Activated CD8-positive, alpha-beta memory T cell treated with anti-CD3 and anti-CD28 coated beads, Interleukin-2, amount 50 U/mL, for 24 hours (primary cell): ENCODE results near the gene DIP2B.
"Not testable (repeated sequence)": the region's sequence is repeated elsewhere in the genome, so short reads cannot be mapped to it uniquely, and the experiment has no call there.

Experiments used
- DNase-seq: peaks from one replicate; pipeline ENCODE4 v3.0.0-alpha.2; 2020; ENCODE audit errors: extremely low read depth

Gene DIP2B, protein sequence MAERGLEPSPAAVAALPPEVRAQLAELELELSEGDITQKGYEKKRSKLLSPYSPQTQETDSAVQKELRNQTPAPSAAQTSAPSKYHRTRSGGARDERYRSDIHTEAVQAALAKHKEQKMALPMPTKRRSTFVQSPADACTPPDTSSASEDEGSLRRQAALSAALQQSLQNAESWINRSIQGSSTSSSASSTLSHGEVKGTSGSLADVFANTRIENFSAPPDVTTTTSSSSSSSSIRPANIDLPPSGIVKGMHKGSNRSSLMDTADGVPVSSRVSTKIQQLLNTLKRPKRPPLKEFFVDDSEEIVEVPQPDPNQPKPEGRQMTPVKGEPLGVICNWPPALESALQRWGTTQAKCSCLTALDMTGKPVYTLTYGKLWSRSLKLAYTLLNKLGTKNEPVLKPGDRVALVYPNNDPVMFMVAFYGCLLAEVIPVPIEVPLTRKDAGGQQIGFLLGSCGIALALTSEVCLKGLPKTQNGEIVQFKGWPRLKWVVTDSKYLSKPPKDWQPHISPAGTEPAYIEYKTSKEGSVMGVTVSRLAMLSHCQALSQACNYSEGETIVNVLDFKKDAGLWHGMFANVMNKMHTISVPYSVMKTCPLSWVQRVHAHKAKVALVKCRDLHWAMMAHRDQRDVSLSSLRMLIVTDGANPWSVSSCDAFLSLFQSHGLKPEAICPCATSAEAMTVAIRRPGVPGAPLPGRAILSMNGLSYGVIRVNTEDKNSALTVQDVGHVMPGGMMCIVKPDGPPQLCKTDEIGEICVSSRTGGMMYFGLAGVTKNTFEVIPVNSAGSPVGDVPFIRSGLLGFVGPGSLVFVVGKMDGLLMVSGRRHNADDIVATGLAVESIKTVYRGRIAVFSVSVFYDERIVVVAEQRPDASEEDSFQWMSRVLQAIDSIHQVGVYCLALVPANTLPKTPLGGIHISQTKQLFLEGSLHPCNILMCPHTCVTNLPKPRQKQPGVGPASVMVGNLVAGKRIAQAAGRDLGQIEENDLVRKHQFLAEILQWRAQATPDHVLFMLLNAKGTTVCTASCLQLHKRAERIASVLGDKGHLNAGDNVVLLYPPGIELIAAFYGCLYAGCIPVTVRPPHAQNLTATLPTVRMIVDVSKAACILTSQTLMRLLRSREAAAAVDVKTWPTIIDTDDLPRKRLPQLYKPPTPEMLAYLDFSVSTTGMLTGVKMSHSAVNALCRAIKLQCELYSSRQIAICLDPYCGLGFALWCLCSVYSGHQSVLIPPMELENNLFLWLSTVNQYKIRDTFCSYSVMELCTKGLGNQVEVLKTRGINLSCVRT (N-terminal part only)

DNA sequence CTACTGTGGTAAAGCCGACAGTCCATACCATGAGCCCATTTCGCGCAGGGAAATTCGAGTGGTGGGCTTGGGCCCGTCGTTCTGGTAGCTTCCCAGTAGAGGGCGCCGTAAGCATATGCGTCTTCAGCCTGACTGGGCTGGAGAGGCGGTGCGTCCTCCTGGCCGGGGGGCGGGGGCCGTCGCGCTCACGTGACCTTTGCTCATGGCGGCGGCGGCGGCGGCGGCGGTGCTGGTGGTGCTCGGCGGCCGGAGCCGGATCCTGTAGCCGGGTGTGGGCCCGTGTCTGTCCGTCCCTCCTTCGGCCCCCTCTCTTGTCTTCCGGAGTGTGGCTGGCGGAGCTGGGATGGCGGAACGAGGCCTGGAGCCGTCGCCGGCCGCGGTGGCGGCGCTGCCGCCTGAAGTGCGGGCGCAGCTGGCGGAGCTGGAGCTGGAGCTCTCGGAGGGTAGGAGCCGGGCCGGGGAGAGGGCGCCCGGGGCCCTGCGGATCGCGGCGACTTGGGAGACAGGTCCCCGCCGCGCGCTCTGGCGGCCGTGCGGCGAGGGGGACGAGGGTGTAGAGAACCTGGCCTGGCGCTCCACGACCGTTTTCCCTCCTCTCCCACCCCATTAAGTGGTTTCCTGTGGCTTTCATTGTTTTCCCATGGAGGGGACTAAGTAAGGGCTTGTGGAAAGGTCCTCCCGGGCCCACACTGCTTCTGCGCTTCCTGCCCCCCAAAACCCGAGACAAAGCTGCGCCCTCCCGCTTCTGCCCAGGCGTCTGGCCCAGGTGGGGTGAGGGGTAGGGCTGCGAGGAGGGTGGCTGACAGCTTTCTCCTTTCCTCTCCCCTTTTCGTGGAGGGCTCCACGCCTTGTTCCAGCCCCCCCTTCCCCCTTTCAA is at the start of gene DIP2B:
DIP2B (plus strand) TSS at position 188 of the 877 bp plus-strand sequence; CDS start at position 344, 156 bp downstream.
- peak; percentile 94 for DNase-seq

DNA sequence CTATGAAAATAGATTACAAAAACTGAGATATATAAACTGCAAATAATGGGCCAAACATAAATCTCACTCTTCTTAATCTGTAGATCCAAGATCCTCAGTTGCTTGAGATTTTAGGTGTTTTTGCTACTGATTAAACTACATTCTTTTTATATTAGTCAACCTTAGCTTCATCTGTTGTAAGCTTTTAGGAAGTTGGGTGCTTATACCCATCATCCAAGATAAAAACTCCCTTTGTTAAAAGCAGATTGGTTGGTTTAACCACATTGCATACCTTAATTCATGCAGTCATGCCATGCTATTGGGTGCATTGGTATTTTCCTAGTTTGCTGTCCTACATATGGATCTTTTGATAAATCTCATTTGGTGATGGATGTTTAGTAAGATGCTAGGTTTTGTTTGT is 46.2 kb upstream of the DIP2B start:
- DNase-seq: no peak

DNA sequence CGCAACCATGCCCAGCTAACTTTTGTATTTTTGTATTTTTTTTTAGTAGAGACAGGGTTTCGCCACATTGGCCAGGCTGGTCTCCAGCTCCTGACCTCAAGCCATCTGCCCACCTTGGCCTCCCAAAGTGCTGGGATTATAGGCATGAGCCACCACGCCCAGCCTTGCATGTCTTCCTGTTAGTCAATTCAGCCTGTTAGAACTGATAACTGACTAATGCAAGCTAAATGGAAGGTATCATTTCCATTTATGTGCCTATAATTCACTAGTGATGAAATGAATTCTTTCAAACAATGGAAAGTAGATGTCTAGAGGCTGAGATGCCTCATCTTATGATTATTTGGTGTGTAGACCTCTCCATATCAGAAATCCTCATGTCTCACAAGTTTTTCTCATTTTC is 37.3 kb upstream of the DIP2B start:
- DNase-seq: no peak

DNA sequence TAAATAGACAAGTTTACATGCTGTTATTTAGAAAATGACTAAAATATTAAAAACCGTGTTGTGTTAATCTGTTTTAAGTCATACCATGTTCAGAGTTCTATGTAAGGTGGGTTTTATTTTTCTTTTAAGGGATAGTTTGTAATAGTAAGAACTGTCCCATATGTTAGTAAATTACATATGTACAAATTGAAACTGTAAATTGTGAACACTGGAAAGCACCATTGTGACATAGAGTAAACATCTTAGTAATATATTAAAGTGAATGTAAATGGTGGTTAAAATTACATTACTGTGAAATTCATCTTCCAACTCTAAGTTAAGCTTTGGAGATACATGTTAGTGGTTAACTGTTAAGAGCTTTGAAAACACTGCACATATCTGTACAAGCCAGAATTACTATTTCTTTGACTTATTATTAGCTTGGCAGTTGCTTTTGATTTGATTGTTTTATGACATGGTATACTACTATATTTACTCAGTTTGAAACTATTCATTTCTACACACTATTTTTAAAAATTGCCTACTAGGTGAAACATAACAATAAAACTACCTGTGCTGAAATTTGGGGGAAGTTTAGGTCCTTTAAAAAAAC is 27.4 kb upstream of the DIP2B start:
- DNase-seq: no peak

DNA sequence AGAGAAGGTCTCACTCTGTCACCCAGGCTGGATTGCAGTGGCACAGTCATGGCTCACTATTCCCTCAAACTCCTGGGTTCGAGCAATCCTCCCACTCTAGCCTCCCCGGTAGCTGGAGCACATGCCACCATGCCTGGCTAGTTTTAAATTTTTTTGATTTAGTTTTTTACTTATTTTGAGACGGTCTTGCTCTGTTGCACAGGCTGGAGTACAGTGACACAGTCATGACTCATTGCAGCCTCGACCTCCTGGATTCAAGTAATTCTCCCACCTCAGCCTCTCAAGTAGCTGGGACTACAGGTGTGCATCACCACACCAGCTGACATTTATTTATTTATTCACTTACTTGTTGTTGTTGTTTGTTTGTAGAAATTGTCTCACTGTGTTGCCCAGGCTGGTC is 22.2 kb upstream of the DIP2B start:
- DNase-seq: no peak

DNA sequence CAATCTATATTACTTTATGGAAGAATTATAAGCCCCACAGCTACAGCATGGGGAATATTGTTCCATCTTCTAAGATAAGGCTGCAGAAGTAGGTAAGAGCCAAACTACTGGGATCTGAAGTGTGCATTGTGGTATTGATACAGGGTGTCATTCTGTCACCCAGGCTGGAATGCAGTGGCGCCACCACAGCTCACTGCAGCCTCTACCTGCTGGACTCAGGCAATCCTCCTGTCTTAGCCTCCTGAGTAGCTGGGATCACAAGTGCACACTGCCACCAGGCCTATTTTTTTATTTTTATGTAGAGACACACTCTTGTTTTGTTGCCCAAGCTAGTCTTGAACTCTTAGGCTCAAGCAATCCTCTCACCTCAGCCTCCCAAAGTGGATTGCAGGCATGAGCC is 21.3 kb upstream of the DIP2B start:
- DNase-seq: no peak

DNA sequence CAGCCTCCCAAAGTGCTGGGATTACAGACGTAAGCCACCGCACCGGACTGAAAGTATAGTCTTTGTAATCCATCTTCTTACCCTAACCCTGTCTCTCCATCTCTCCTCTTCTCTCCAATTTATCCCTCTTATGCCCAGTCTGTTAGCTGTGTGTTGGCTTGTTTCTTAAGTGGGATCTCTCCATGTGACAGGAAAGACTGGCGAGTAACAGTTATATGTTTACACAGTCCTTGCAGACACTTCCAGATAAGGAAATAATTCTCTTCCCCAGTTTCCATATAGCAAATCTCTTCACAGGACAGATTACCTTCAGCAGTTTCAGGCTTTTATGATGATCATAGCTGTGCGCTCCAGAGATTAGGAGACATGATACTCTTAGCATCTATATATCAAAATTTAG is 16.0 kb upstream of the DIP2B start:
- DNase-seq: no peak

DNA sequence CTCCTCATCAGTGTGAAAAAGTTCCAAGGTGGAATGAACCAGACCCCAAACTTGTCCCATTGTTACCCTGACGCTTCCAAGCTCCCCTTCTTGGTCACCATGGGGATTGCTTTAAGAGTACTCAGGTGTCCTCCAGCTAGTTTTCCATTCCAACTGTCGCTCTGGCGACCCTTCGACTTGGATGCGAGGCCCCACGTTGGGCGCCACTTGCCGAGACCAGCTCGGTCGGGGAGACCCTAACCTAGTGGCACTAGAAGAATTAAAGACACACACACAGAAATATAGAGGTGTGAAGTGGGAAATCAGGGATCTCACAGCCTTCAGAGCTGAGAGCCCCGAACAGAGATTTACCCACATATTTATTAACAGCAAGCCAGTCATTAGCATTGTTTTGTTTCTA is 6.7 kb upstream of the DIP2B start:
- not testable (repeated sequence) for DNase-seq

DNA sequence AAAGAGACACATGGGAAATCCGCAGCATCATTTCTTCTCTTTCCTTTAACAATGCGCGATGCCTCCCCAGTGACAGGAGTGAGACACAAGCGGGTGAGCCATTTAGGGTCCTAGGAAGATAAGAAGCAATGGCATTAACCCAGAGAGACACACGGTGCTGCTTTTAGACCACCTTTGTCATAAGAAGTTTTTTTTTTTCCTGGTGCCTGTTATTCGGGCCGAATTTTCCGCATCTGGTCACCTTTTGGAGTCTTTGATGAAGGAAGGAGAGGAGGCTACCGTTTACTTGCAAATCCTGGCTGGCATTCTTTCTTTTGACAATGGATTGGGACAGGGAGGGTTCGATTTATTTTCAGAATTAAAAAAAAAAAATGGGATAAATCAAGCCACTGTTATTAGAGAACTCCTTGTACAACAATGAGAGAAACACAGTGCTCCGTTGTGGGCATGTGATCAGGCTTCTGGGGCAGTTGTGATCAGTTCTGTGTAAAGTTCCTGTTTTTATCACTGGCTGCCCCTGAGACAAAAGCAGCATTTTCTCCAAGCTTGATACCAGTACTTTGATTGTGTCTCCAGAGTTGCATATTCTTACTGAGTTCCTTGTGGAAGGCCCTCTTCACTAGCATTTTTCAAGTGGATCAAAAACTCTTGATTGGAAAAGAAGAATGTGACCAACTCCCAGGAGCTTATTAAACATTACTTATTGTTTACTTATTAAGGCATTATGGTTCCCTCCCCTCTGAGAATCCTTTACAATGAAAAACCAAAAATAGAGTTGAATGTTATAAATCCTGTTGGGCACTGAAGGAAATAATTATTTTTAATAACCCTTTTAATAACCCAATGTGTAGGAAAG is 1.1 kb downstream of the DIP2B start:
- DNase-seq: no peak

DNA sequence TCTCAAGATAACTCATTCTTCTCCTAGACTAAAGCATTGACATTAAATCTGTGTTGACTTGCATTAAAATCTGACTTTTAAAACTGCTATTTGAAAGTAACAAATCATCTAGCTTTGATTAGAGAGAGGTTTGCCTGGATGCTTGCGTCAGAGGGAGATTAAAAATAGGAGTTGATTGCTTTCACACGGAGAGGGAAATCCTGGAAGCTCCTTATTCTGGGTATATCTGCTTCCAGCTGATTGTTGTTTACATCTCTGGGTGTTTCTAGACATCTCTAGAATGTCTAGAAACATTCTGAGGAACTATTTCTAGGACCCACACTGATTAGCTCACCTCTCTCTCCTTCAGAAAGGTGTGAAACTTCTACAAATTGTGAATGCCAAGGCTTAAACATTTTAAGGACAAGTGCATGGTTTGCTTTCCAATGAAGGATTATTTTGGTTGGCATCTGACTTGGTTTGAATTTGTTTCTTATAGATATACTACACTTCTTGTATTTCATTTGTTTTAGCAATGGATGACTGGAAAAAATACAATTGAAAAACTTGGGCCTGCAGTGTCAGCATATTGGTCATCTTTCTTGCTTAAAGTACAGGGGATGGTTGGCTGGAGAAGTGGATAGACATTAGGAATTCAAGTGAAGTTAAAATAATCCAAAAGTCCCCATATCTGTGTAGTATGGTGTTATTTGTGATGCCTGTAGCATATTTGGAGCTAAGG is 2.1 kb downstream of the DIP2B start:
- no peak for DNase-seq

DNA sequence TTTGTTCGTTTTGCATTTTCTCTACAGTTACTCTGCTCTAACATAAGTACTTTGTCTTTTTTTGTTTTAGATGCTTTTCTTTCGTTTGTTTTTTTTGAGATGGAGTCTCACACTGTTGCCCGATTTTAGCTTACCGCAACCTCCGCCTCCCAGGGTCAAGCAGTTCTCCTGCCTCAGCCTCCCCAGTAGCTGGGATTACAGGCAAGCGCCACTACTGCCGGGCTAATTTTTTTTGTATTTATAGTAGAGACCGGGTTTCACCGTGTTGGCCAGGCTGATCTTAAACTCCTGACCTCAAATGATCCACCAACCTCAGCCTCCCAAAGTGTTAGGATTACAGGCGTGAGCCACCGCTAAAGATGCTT is 2.7 kb downstream of the DIP2B start:
- DNase-seq: no peak

DNA sequence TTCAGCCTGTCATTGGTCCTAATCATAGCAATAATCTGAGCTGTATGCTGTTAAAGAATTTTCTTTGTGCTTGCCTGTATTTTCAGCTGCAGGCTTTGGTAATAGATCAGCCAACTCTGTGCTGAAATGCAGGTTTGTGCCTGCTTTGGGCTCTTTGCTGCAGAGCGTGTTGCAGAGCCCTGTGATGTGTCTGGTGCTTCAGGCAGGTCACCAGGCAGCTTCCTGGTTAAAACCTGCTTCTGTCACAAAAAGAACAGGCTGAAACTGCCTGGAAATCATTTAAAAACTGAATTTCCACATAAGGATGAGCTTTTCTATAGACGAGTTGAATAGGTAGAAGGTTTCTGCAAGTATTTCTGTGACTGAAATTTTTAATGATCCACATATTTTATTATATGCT is 3.1 kb downstream of the DIP2B start:
- DNase-seq: no peak

DNA sequence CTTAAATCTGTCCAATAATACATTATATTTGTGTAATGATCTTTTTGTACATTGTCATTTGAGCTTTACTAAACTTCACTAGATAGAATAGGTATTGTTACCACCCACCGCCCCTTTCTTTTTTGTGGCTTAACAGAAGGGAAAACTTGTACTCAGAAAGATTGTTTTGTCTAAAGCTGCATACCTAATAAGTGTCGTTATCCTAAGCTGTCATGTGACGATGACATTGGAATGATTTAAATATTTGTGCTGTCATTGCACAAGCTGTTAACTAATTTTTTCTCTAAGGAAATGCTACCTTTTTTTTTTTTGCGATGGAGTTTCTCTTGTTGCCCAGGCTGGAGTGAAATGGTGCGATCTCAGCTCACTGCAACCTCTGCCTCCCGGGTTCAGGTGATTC is 3.6 kb downstream of the DIP2B start:
- DNase-seq: no peak

DNA sequence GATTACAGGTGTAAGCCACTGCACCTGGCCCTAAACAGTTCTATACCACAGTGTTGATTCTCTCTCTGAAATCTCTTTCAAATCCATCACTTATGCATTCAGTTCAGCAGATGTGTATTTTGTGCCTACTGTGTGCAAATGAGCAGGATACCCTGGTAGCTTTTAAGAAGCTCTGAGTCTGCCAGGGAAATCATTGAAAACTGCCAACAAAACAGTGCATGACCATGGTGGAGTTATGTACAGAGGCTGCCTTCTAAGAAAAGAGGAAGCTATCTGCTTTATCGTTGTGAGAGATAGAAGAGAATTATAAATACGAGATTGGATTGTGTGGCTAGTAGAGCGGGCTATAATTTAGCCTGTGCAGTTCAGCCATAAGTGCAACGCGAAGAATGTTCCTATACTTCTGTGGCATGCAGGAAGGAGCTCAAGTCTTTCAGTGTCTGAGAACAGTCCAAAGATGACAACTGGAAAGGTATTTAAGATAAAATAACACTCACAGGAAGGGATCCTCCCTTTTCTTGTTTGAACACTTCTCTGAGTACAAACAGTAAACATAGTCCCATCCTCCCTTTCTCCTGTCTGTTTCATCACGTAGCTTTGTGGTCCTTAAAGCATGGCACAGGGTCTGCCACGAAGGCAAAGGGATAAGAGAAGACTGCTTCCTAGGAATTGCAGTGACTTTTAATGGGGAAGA is 4.3 kb downstream of the DIP2B start:
- DNase-seq: no peak

DNA sequence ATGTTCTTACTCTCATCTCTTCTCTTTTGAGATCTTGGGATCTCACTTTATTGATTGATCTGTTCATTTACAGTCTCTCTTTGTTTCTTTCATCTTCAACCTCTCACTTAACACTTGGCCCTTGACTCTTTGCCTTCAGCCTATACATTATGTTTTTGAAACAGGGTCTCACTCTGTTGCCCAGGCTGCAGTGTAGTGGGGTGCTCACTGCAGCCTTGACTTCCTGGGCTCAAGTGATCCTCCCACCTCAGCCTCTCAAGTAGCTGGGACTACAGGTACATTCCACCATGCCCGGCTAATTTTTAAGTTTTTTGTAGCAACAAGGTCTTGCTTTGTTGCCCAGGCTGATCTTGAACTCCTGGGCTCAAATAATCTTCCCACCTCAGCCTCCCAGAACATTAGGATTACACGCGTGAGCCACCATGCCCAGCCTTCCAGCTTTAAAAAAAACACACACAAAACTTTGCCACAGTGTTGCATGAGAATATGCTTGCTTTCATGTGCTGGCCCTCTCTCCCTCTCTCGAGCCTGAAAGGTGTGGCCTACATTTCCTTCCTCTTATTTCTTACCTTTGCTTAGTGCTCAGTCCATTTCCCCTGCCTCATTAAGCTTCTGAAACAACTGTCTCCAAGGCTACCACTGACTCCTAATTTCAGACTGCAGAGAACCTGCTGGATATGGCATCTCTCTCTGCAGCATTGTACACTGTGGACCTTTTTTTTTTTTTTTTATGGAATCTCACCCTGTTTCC is 9.9 kb downstream of the DIP2B start:
- DNase-seq: no peak

DNA sequence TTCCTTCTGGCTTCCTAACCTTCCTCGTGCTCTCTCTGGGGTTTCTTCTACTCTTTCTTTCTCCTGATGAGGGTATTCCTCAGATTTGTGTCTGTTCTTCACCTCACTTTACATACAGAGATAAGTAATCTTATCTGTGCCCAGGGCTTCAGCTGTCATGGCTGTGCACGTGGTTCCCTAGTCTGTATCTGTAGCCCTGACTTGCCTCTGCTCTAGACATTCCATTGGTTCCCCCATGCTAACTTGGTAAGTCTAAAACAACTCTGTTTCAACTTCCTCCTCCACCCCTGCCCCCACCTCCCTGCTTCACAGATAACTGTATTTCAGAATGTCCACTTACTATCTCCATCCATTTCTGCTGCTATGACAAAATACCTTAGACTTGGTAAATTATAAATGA is 10.8 kb downstream of the DIP2B start:
- DNase-seq: no peak

DNA sequence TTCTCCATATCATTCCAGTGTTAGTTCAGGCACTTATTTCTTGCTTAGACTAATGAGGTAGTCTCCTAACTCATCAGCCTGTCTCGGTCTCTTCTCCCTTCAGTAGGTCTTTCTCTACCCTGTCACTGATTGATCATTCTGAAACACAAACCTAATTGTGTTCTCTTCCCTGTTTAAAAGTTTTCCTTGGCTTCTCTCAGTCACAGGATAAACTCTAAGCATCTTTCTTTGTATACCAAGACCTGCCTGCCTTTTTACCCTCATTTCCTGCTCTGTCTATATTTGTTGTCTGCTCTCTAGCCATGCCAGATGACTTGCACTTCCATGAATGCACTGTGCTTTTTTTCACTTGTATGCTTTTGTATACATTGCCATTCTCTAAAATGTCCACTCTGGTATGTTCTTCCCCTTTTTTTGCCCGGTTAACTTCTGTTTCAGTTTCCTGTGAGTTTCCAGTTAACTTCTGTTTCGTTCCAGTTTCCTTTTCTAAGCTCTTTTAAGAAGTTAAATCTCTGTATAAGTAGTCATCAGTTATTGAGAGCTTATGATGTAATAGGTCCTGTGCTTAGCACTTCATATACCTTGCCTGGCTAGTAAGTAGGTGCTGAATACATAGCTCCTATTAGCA is 12.8 kb downstream of the DIP2B start:
- DNase-seq: no peak
